Iris pigment epithelial cell (primary cell): ENCODE measurements around the gene DISC1.
"Not testable (repeated sequence)": the region's sequence is repeated elsewhere in the genome, so short reads cannot be mapped to it uniquely, and the experiment has no call there.

ENCODE experiments used
- DNase-seq: peaks from one replicate; pipeline ENCODE4 v3.0.0-alpha.2; 2011; ENCODE audit warnings: low read depth

The DISC1 gene

GRCh38 chr1:231959225-231959884, 332.8 kb downstream of the DISC1 start:
- DNase-seq: no peak

GRCh38 chr1:231961801-231962200, 335.2 kb downstream of the DISC1 start:
- DNase-seq: not testable (repeated sequence)

DNA sequence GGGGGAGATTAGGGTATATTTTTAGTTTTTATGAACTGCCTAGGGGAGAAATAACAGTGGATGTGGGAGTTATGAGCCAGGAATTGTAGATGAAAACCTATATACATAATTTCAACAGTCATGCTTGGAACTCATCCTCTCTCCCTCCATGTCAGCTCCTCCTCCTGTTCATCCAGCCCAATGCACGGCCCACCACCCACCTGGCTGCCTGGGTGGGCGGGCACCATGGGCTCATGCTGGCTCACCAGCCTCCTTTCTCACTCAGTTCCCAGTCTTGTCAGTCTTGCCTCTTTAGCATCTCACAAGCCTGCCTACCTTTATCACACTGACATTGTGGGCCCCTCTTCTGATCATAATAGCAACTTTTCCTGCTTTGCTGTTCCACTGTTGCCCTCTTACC, 336.0 kb downstream of the DISC1 start:
- DNase-seq: no peak

DNA sequence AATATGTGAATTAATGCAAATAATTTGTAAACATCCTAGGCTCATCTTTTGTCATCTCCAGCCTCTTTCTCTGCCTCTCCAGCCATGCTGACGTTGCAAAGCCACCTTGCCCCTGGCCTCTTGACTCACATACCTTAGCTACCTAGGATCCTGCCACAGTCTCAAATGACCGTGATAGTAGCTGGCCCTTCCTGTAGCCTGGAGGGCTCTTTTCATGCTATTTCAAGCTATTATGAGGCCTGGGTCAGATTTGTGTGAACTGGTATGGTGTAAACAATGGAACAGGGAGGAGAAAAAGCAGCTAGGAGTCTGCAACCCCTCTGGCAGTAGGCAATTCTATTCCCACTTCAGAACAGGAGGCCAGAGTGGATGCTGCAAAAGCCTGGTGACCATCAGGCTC, 337.7 kb downstream of the DISC1 start:
- no peak for DNase-seq

GRCh38 chr1:231964961-231965360, 338.4 kb downstream of the DISC1 start:
- peak; percentile 36 for DNase-seq

DNA sequence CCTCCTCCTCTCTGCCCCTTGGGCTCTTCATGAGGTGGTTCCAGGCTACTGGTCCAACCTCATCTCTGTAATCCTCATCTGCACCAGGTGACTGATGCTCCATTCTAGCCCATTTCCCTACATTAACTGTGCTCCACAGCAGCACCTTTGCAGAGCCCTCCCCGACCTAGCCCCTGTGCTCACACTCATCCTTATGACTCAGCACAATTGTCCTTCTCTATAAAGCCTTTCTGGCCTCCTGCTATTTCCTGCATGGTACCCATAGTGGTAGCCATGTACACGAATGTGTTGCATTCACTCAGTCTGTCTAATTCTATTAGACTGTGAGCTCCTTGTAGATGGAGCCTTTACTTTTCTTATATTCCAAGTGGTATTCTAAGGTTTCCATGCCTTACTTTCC, 339.0 kb downstream of the DISC1 start:
- DNase-seq: no peak

GRCh38 chr1:231966983-231967382, 340.4 kb downstream of the DISC1 start:
- no peak for DNase-seq

DNA sequence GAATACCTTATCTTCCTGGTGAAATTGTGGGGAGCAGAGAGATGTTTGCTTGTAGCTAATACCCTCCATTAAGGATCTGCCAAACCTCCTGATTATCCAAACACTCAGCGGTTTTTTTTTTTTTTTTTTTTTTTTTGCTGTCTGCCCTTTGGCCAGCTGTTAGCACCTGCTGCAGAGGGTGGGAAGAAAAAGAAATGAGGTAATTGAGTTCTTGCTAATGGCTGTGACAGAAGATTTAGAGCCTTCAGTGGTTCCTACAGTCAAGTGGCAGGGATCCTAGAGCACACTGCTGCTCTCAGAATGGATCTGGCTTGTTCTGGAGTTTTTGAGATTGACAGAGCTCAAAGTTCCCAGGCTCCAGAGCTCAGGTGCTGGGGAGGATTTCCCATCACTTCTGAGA, 342.5 kb downstream of the DISC1 start:
- no peak for DNase-seq

- not testable (repeated sequence) for DNase-seq
Observed at GRCh38 chr1:231969761-231970160, 343.2 kb downstream of the DISC1 start.

DNA sequence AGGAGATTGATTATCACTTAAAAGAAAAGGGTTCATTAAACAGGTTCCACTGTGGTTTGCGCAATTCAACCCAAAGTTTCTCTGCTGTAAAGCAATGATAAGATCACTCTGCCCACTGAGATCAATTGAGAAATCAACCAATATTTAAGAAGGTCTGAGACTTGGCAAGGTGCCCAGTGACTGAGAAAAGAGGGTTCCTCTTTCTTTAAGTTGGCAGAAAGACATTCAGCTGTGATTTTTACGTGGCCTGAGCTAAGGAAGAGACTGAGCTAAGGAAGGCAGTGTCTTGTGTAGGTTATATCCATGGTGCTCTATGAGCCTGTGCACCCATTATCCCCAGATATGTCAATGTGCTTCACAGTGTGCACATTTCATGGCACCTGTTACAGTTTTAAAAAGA, 344.1 kb downstream of the DISC1 start:
- DNase-seq: no peak

- DNase-seq: peak; percentile 75
Observed at GRCh38 chr1:231971397-231972110, 345.0 kb downstream of the DISC1 start.

DNA sequence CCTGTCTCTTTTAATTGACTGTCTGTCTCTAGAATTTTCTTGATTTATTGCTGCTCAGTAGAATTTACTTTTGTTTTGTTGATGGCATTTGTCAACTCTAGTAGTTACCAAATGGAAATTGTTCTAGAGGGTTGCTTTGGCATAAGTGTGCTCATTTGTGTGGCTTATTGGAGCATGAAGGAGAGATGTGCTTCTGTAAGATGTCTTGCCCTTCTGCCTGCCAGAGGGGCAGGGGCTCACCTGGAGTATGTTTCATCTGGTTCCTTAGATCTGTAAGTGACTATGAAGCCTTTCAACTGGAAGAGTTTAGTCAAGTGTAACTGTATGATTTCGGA, 345.5 kb downstream of the DISC1 start:
- no peak for DNase-seq

- no peak for DNase-seq
Observed at GRCh38 chr1:231973830-231974229, 347.2 kb downstream of the DISC1 start.

- no peak for DNase-seq
Observed at GRCh38 chr1:231976231-231976630, 349.6 kb downstream of the DISC1 start.

DNA sequence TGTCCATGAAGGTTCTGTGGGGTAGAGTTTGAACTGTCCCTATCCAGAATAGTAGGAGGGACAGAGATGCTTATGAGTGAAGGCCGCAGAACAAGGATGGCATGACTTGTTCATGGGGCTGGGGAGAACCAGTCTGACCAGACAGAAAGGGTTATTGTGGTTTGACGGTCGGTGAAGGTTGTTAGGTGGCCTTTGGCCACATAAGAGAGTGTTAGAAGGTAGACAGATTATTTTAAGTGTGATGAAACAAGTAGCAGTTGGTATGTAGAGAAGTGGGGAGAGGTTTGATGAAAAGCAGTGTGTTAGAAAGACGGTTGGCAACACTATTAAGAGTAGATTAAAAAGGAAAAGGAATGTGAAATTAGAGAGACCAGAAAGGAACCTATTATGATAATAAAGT, 355.1 kb downstream of the DISC1 start:
- no peak for DNase-seq

DNA sequence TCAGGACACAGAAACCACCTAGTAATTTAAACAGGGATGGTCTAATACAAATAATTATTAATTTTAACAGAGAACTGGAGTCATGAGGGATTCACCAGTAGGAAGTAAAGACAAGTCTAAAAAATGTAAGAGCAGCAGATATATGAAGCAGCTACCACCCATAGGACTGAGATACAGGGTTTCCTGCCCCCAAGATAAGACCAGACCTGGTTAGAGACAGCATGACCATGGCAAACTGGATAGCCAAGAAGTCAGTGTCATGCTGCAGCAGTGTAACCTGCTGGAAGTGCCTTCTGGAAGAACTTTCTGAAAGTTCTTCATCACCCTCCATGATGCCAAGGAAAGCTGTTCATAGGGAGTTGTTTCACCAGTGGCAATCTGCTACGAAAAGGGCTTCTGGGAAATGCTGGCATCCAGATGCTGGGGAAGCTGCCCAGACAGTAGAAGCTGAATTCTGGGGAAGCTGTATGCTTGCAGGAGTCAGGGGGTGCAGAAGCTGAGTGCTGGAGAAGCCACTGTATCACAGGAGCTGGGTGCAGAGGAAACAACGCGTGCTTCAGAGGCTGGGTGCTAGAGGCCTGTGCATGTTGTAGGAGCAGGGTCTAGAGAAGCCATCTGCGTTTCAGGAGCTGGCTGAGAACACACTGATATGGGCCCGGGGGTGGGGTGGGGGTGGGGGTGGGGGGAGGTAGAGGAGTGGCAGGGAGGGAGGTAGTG, 356.4 kb downstream of the DISC1 start:
- no peak for DNase-seq

- DNase-seq: no peak
Observed at GRCh38 chr1:231983588-231984193, 357.1 kb downstream of the DISC1 start.

DNA sequence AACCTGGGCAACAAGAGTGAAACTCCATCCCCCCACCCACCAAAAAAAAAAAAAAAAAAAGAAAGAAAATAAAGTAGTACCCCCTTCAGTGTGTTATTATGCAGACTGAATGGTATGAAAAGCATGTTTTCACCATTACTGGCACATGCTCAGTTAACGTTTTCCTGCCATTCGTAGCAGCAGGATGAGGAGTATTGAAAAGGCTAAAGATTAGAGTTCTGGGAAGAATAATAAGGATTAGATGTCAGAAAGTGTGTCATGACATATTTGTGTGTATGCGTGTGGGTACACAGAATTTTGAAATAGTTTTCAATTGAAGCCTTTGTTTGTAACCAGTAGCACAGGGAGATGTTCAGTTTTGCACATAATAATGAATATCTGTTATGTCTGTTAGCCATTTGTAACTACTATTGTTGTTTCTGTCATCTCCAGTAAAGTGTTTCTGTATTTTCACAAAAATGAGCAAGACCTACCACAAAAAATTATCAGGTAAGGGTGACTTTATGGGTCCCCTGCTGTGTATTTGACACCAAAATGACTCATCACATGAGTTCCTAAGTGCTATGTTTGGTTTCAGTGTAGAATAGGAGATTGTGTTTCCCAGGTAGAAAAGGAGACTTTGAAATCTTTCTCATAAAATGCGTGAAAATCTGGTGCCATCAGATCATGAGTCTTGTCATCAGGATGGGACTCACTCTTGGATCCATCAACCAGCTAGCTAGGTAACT, 358.9 kb downstream of the DISC1 start:
- DNase-seq: no peak

DNA sequence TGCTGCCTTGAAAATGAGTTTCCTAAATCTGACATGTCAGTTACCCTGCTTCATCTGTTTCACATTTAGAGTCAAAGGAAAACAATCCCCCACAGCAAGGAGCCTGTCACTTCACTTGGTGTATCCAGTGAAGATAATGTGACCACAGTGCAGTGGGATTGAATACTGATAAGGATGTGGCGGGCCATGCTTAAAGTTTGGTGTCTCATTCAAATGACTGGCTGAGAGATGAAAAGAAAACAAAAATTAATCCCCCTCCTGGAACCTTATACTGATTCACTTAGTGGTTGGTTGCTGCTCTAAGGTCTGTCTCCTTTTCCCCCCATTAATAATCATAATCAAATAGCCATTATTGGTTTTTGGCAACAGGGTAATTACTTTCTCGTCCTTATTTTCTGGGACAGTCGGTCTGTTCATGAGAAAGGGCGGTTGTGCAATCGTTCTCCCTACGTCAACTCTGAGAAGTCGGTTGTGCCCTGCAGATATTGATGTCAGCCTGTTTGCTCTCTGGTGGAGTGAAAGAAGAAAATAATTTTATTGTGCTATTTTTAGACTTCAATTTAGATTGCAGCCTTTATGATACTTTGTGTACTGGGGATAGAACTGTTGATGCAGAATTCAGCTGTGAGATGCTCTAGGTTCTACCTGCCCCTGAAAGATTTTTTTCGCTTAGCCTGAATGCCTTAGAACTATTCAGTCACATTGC, 360.2 kb downstream of the DISC1 start:
- DNase-seq: peak; percentile 57

DNA sequence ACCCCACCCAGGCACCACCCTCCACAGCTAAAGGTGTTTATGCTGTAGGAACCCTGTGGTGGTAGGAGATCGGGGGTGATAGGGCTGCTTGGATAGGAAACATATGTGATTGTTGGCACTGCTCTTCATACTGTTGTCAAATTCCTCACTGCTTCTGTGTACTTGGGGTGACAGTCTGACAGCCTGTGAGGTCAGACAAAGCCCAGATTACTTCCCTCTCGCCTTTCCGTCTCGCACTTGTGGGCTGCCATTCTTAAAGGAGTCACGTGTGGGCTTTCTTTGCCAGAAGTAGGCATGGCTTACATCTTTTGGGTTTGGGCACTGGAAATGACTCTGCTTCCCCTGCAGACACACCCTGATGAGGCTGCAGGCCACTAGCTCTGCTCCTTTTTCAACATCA, 363.8 kb downstream of the DISC1 start:
- no peak for DNase-seq

DNA sequence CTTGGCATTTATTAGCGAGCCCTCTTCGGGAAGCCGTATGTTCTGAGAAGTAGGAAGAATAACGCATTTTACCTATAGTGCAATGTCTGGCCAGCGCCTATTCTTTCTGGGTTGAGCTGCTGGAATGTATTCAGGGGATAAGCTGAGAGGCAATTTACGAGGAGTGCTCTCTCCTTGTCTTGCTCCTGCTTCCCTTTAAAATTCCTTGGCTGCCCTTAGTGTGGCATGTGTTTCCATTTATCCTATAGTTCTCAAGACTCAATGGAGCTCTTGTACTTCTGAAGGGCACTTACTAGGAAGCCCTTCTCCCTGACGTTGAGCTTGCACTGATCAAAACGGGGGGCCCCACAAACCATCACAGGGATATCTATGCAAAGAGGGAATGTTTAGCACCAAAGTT, 364.6 kb downstream of the DISC1 start:
- DNase-seq: no peak
